Osteoblast (primary cell): ENCODE data around the gene RXFP4. TPM values are rescaled to one million over a fixed set of nuclear protein-coding genes. Genes with fewer than 3 reads are reported as not detected.

Experiments
- DNase-seq: peaks from one replicate; pipeline ENCODE4 v3.0.0; 2011; ENCODE audit warnings: low spot score, mixed read lengths; ENCODE audit not compliant: insufficient read length; ENCODE audit errors: missing footprints
- H2AFZ ChIP-seq: 2 replicates; pipeline ENCODE4 v1.6.0; 2011; ENCODE audit warnings: mild to moderate bottlenecking, low read length
- H3K27ac ChIP-seq: 2 replicates; pipeline ENCODE4 v1.5.1; 2011; ENCODE audit warnings: mild to moderate bottlenecking, low read depth, low read length, moderate library complexity
- H3K27me3 ChIP-seq: 2 replicates; pipeline ENCODE4 v1.6.0; 2012; ENCODE audit warnings: mild to moderate bottlenecking, control low read depth, inconsistent platforms, low read length, moderate library complexity; ENCODE audit not compliant: insufficient read depth
- H3K36me3 ChIP-seq: 2 replicates; pipeline ENCODE4 v1.5.1; 2011; ENCODE audit warnings: mild to moderate bottlenecking, low read length, control low read depth, moderate library complexity; ENCODE audit not compliant: insufficient read depth
- H3K4me1 ChIP-seq: 2 replicates; pipeline ENCODE4 v1.5.1; 2011; ENCODE audit warnings: mild to moderate bottlenecking, low read length, control low read depth, moderate library complexity; ENCODE audit not compliant: insufficient read depth
- H3K4me2 ChIP-seq: 2 replicates; pipeline ENCODE4 v1.6.0; 2011; ENCODE audit warnings: mild to moderate bottlenecking, low read length; ENCODE audit not compliant: insufficient read depth
- H3K4me3 ChIP-seq: fragments of 200-600 bp; sonication (generic); 3 replicates; pipeline ENCODE4 v1.5.1; 2012; ENCODE audit warnings: mild to moderate bottlenecking, low read length, inconsistent platforms; ENCODE audit not compliant: insufficient read depth
- H3K79me2 ChIP-seq: 2 replicates; pipeline ENCODE4 v1.6.0; 2012; ENCODE audit warnings: mild to moderate bottlenecking, low read length, control low read depth, inconsistent platforms; ENCODE audit not compliant: insufficient read depth
- H3K9me3 ChIP-seq: 2 replicates; pipeline ENCODE4 v1.5.1; 2011; ENCODE audit warnings: low read depth, low read length, control low read depth
- H4K20me1 ChIP-seq: 2 replicates; pipeline ENCODE4 v1.6.0; 2012; ENCODE audit warnings: mild to moderate bottlenecking, low read length, control low read depth; ENCODE audit not compliant: insufficient read depth
- CTCF ChIP-seq: IDR thresholded peaks from 2 replicates; pipeline ENCODE4 v1.5.1; 2011; ENCODE audit warnings: mild to moderate bottlenecking, low read depth, low read length, moderate library complexity; ENCODE audit errors: extremely low read depth
- total RNA-seq: library from RNA; depleted of rRNA; stranded (reverse); fragments of >200 nt; gene quantifications from 2 replicates; pipeline ENCODE4 v1.2.3, GENCODE V29; 2012

The RXFP4 gene
- total RNA-seq, 1 donor = not detected

- Histone ChIP-seq H3K79me2 (peaks cover 78% of the 10 kb centered on the region), H4K20me1 (peaks cover 17% of the 10 kb centered on the region), H3K9me3 (no peaks in the 10 kb centered on the region), H3K4me2 (peak overlapping the region; percentile 94), H3K4me3 (peak overlapping the region; percentile 91), H3K4me1 (peaks cover 78% of the 10 kb centered on the region), H2AFZ (no peak overlapping the region), H3K27me3 (no peaks in the 10 kb centered on the region), H3K36me3 (no peaks in the 10 kb centered on the region), H3K27ac (peak overlapping the region; percentile 92)
- no peak for TF ChIP-seq CTCF
- peak; percentile 85 for DNase-seq
These were observed 38.3 kb downstream of the RXFP4 start for GRCh38 chr1:155979597-155980343.

GRCh38 chr1:155981266-155982088 is 40.0 kb downstream of the RXFP4 start:
- H3K27me3 ChIP-seq = no peaks in the 10 kb centered on the region
- H3K9me3 ChIP-seq = no peaks in the 10 kb centered on the region
- peaks cover 3% of the 10 kb centered on the region for H4K20me1 ChIP-seq
- peak; percentile 88 for DNase-seq
- H2AFZ ChIP-seq = peak overlapping the region; percentile 11
- no peak for TF ChIP-seq CTCF
- peaks cover 63% of the 10 kb centered on the region for H3K4me1 ChIP-seq
- no peaks in the 10 kb centered on the region for H3K36me3 ChIP-seq
- H3K4me2 ChIP-seq = peak overlapping the region; percentile 94
- H3K4me3 ChIP-seq = peak overlapping the region; percentile 37
- peak overlapping the region; percentile 92 for H3K27ac ChIP-seq
- H3K79me2 ChIP-seq = peaks cover 61% of the 10 kb centered on the region

- H3K4me3 ChIP-seq = peak overlapping the region; percentile 37
- DNase-seq = no peak
- peak overlapping the region; percentile 92 for H3K27ac ChIP-seq
- no peak for TF ChIP-seq CTCF
- H3K79me2 ChIP-seq = peaks cover 54% of the 10 kb centered on the region
- peak overlapping the region; percentile 94 for H3K4me2 ChIP-seq
- no peaks in the 10 kb centered on the region for H3K27me3 ChIP-seq
- no peaks in the 10 kb centered on the region for H3K36me3 ChIP-seq
- peaks cover 3% of the 10 kb centered on the region for H4K20me1 ChIP-seq
- peaks cover 57% of the 10 kb centered on the region for H3K4me1 ChIP-seq
- H3K9me3 ChIP-seq = no peaks in the 10 kb centered on the region
- H2AFZ ChIP-seq = no peak overlapping the region
These were observed 40.7 kb downstream of the RXFP4 start for GRCh38 chr1:155982106-155982505.
